ENCODE measurements around the gene RPS23. TPM values are rescaled to one million over a fixed set of nuclear protein-coding genes. Genes with fewer than 3 reads are reported as not detected.

Gene RPS23
- polyA plus RNA-seq, 4 donors: 1,779 to 4,145 (median 3,732) TPM

GRCh38 chr5:82287625-82288024, 9.5 kb upstream of the RPS23 start:
- no peaks in the 10 kb centered on the region for H3K4me1 ChIP-seq (ENCODE audit: control insufficient read depth in 3 of 3, insufficient read depth in 2 of 3, low read depth in 1 of 3, low read length in 2 of 3)
- no peaks in the 10 kb centered on the region for H3K36me3 ChIP-seq (ENCODE audit: control insufficient read depth in 3 of 3, insufficient read depth in 2 of 3, low read depth in 1 of 3, low read length in 3 of 3)
- no peak overlapping the region for H3K4me3 ChIP-seq (ENCODE audit: low read depth in 1 of 3, low read length in 3 of 3)
- DNase-seq (no peak), FAIRE-seq (no peak)
- H3K9me3 ChIP-seq (ENCODE audit: control insufficient read depth in 2 of 2, insufficient read depth in 1 of 2, low read depth in 1 of 2, low read length in 1 of 2): no peaks in the 10 kb centered on the region
- 69 to 84% (median 83%) methylated on average over 3 of the region's 3 CpGs for WGBS, 3 donors
- H3K27me3 ChIP-seq (ENCODE audit: control insufficient read depth in 3 of 3, insufficient read depth in 3 of 3, low read length in 3 of 3): no peaks in the 10 kb centered on the region
- no peak overlapping the region for H3K27ac ChIP-seq (ENCODE audit: low read depth in 1 of 3, low read length in 2 of 3)

- H3K36me3 ChIP-seq (ENCODE audit: control insufficient read depth in 3 of 3, insufficient read depth in 2 of 3, low read depth in 1 of 3, low read length in 3 of 3): no peaks in the 10 kb centered on the region
- FAIRE-seq (no peak), DNase-seq (peak in 1 of 2 donors; percentile 8)
- H3K27ac ChIP-seq (ENCODE audit: low read depth in 1 of 3, low read length in 2 of 3): no peak overlapping the region
- H3K4me1 ChIP-seq (ENCODE audit: control insufficient read depth in 3 of 3, insufficient read depth in 2 of 3, low read depth in 1 of 3, low read length in 2 of 3): peaks cover 0 to 1% (median 0%) of the 10 kb centered on the region in 3 donors
- WGBS, 3 donors: 92 to 97% (median 94%) methylated on average over 6 of the region's 6 CpGs
- H3K9me3 ChIP-seq (ENCODE audit: control insufficient read depth in 2 of 2, insufficient read depth in 1 of 2, low read depth in 1 of 2, low read length in 1 of 2): no peaks in the 10 kb centered on the region
- H3K27me3 ChIP-seq (ENCODE audit: control insufficient read depth in 3 of 3, insufficient read depth in 3 of 3, low read length in 3 of 3): no peaks in the 10 kb centered on the region
- no peak overlapping the region for H3K4me3 ChIP-seq (ENCODE audit: low read depth in 1 of 3, low read length in 3 of 3)
Measured at GRCh38 chr5:82285206-82285605, 7.1 kb upstream of the RPS23 start.

GRCh38 chr5:82283893-82284292, 5.7 kb upstream of the RPS23 start:
- FAIRE-seq (no peak), DNase-seq (no peak)
- H3K4me1 ChIP-seq (ENCODE audit: control insufficient read depth in 3 of 3, insufficient read depth in 2 of 3, low read depth in 1 of 3, low read length in 2 of 3): peaks cover 0 to 2% (median 0%) of the 10 kb centered on the region in 3 donors
- no peaks in the 10 kb centered on the region for H3K27me3 ChIP-seq (ENCODE audit: control insufficient read depth in 3 of 3, insufficient read depth in 3 of 3, low read length in 3 of 3)
- no peaks in the 10 kb centered on the region for H3K9me3 ChIP-seq (ENCODE audit: control insufficient read depth in 2 of 2, insufficient read depth in 1 of 2, low read depth in 1 of 2, low read length in 1 of 2)
- no peak overlapping the region for H3K27ac ChIP-seq (ENCODE audit: low read depth in 1 of 3, low read length in 2 of 3)
- no peak overlapping the region for H3K4me3 ChIP-seq (ENCODE audit: low read depth in 1 of 3, low read length in 3 of 3)
- no peaks in the 10 kb centered on the region for H3K36me3 ChIP-seq (ENCODE audit: control insufficient read depth in 3 of 3, insufficient read depth in 2 of 3, low read depth in 1 of 3, low read length in 3 of 3)
- WGBS, 3 donors: 81 to 93% (median 87%) methylated on average over 2 of the region's 2 CpGs

GRCh38 chr5:82278711-82279370, 687 bp upstream of the RPS23 start:
- FAIRE-seq (no peak), DNase-seq (no peak)
- H3K36me3 ChIP-seq (ENCODE audit: control insufficient read depth in 3 of 3, insufficient read depth in 2 of 3, low read depth in 1 of 3, low read length in 3 of 3): peaks cover 2 to 16% (median 13%) of the 10 kb centered on the region in 3 donors
- no peaks in the 10 kb centered on the region for H3K27me3 ChIP-seq (ENCODE audit: control insufficient read depth in 3 of 3, insufficient read depth in 3 of 3, low read length in 3 of 3)
- H3K4me1 ChIP-seq (ENCODE audit: control insufficient read depth in 3 of 3, insufficient read depth in 2 of 3, low read depth in 1 of 3, low read length in 2 of 3): peaks cover 0 to 2% (median 0%) of the 10 kb centered on the region in 3 donors
- 18 to 38% (median 19%) methylated on average over 19 of the region's 19 CpGs for WGBS, 3 donors
- H3K9me3 ChIP-seq (ENCODE audit: control insufficient read depth in 2 of 2, insufficient read depth in 1 of 2, low read depth in 1 of 2, low read length in 1 of 2): no peaks in the 10 kb centered on the region
- H3K4me3 ChIP-seq (ENCODE audit: low read depth in 1 of 3, low read length in 3 of 3): peak overlapping the region; percentile 68 to 94 (median 92)
- peak overlapping the region in 1 of 3 donors; percentile 62 for H3K27ac ChIP-seq (ENCODE audit: low read depth in 1 of 3, low read length in 2 of 3)

DNA sequence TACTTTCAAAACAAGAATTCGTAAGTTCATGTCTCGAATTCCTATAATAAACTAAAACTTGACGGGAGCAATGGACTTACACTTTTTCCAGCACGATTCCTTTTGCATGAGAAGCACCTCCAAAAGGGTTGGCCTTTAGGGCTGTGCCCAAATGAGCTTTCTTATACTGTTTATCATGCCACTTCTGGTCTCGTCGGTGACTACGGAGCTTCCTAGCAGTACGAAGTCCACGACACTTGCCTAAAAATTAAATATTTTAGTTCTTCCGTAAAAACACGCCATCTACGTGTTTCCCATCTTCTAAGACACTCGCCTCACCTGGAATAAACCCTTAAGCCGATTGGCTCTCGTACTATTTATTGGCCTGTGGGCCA, 554 bp downstream of the RPS23 start:
- peaks cover 0 to 2% (median 0%) of the 10 kb centered on the region in 3 donors for H3K4me1 ChIP-seq (ENCODE audit: control insufficient read depth in 3 of 3, insufficient read depth in 2 of 3, low read depth in 1 of 3, low read length in 2 of 3)
- peak overlapping the region; percentile 6 to 70 (median 62) for H3K27ac ChIP-seq (ENCODE audit: low read depth in 1 of 3, low read length in 2 of 3)
- FAIRE-seq (no peak), DNase-seq (no peak)
- H3K27me3 ChIP-seq (ENCODE audit: control insufficient read depth in 3 of 3, insufficient read depth in 3 of 3, low read length in 3 of 3): no peaks in the 10 kb centered on the region
- H3K9me3 ChIP-seq (ENCODE audit: control insufficient read depth in 2 of 2, insufficient read depth in 1 of 2, low read depth in 1 of 2, low read length in 1 of 2): no peaks in the 10 kb centered on the region
- 0 to 2% (median 1%) methylated on average over 15 of the region's 15 CpGs for WGBS, 3 donors
- H3K36me3 ChIP-seq (ENCODE audit: control insufficient read depth in 3 of 3, insufficient read depth in 2 of 3, low read depth in 1 of 3, low read length in 3 of 3): peaks cover 2 to 21% (median 13%) of the 10 kb centered on the region in 3 donors
- peak overlapping the region; percentile 68 to 94 (median 92) for H3K4me3 ChIP-seq (ENCODE audit: low read depth in 1 of 3, low read length in 3 of 3)

- H3K36me3 ChIP-seq (ENCODE audit: control insufficient read depth in 3 of 3, insufficient read depth in 2 of 3, low read depth in 1 of 3, low read length in 3 of 3): peaks cover 2 to 21% (median 13%) of the 10 kb centered on the region in 3 donors
- H3K27ac ChIP-seq (ENCODE audit: low read depth in 1 of 3, low read length in 2 of 3): peak overlapping the region in 1 of 3 donors; percentile 70
- DNase-seq (peak; percentile 11 to 16), FAIRE-seq (no peak)
- H3K9me3 ChIP-seq (ENCODE audit: control insufficient read depth in 2 of 2, insufficient read depth in 1 of 2, low read depth in 1 of 2, low read length in 1 of 2): no peaks in the 10 kb centered on the region
- H3K4me1 ChIP-seq (ENCODE audit: control insufficient read depth in 3 of 3, insufficient read depth in 2 of 3, low read depth in 1 of 3, low read length in 2 of 3): peaks cover 0 to 2% (median 0%) of the 10 kb centered on the region in 3 donors
- WGBS, 3 donors: 58 to 64% (median 59%) methylated on average over 11 of the region's 11 CpGs
- H3K27me3 ChIP-seq (ENCODE audit: control insufficient read depth in 3 of 3, insufficient read depth in 3 of 3, low read length in 3 of 3): no peaks in the 10 kb centered on the region
- peak overlapping the region in 2 of 3 donors; percentile 92 to 94 for H3K4me3 ChIP-seq (ENCODE audit: low read depth in 1 of 3, low read length in 3 of 3)
Measured at GRCh38 chr5:82276800-82277612, 1.1 kb downstream of the RPS23 start.

DNA sequence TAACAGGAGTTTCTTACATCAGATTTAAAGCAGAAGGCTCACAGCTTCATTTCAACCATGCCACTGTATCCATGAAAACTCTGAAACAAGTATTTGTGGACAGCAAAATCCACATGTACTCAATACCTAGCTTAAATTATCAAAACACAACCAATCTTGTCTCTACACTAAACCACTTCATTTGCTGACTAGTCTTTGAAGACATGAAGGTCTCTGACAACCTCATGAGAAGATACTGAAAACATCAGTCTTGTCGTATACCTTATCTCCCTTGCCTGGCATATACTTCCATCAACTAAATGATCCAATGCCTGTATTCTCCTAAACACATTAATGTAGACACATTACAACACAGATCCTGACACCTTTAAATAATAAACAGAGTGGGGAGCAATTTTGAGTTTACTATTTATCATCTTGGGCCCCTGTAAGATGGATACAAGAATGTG, 2.9 kb downstream of the RPS23 start:
- FAIRE-seq: no peak
- H3K27ac ChIP-seq (ENCODE audit: low read depth in 1 of 3, low read length in 2 of 3): no peak overlapping the region
- no peaks in the 10 kb centered on the region for H3K9me3 ChIP-seq (ENCODE audit: control insufficient read depth in 2 of 2, insufficient read depth in 1 of 2, low read depth in 1 of 2, low read length in 1 of 2)
- no peak for DNase-seq
- peaks cover 0 to 1% (median 0%) of the 10 kb centered on the region in 3 donors for H3K4me1 ChIP-seq (ENCODE audit: control insufficient read depth in 3 of 3, insufficient read depth in 2 of 3, low read depth in 1 of 3, low read length in 2 of 3)
- H3K4me3 ChIP-seq (ENCODE audit: low read depth in 1 of 3, low read length in 3 of 3): no peak overlapping the region
- 83 to 93% (median 88%) methylated on average over 1 of the region's 1 CpG for WGBS, 3 donors
- H3K36me3 ChIP-seq (ENCODE audit: control insufficient read depth in 3 of 3, insufficient read depth in 2 of 3, low read depth in 1 of 3, low read length in 3 of 3): peaks cover 2 to 21% (median 13%) of the 10 kb centered on the region in 3 donors
- H3K27me3 ChIP-seq (ENCODE audit: control insufficient read depth in 3 of 3, insufficient read depth in 3 of 3, low read length in 3 of 3): no peaks in the 10 kb centered on the region

- no peak for FAIRE-seq
- Histone ChIP-seq H3K4me1 (ENCODE audit: control insufficient read depth in 3 of 3, insufficient read depth in 2 of 3, low read depth in 1 of 3, low read length in 2 of 3) (no peaks in the 10 kb centered on the region), H3K4me3 (ENCODE audit: low read depth in 1 of 3, low read length in 3 of 3) (no peak overlapping the region), H3K27ac (ENCODE audit: low read depth in 1 of 3, low read length in 2 of 3) (no peak overlapping the region), H3K9me3 (ENCODE audit: control insufficient read depth in 2 of 2, insufficient read depth in 1 of 2, low read depth in 1 of 2, low read length in 1 of 2) (no peaks in the 10 kb centered on the region), H3K27me3 (ENCODE audit: control insufficient read depth in 3 of 3, insufficient read depth in 3 of 3, low read length in 3 of 3) (no peaks in the 10 kb centered on the region), H3K36me3 (ENCODE audit: control insufficient read depth in 3 of 3, insufficient read depth in 2 of 3, low read depth in 1 of 3, low read length in 3 of 3) (peaks cover 2 to 21% (median 13%) of the 10 kb centered on the region in 3 donors)
- WGBS, 3 donors: 86 to 93% (median 92%) methylated on average over 31 of the region's 31 CpGs
- peak in 1 of 2 donors; percentile 16 for DNase-seq
Measured at GRCh38 chr5:82274343-82275211, 3.6 kb downstream of the RPS23 start.
